ENCODE results near the gene LPIN1.
A peak's percentile ranks its signal among the peaks of the same experiment; 100 is the strongest.

LPIN1 gene

DNA sequence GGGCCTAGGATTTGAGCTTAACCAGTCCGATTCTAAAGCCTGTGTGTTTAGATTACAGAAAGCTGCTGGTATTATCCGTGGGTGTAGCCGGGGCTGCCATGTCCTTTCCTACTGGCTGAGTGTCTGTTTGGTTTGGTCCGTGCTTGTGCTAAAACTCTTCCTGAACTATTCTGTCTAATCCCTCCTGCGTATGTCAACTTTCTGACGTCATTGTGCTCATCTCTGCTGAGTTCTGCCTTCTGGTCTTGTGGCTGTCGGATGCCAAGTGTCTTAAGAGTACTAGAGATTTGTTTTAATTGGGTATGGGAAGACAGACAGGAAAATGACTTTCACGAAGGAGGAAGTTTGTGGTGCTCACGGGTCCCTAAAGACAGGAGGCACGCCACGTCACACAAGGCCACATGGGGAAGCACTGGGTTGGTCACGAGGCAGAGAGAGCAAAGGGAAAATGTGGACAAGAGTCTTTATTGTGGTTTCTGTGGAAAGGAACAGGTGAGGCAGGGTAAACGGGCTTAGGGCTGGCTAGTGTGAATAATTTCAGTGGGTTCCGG lies 44.6 kb upstream of the LPIN1 start:
- no peak overlapping the region for H3K4me3 ChIP-seq (ENCODE audit: low read length)
- TF ChIP-seq, protein P1, sequence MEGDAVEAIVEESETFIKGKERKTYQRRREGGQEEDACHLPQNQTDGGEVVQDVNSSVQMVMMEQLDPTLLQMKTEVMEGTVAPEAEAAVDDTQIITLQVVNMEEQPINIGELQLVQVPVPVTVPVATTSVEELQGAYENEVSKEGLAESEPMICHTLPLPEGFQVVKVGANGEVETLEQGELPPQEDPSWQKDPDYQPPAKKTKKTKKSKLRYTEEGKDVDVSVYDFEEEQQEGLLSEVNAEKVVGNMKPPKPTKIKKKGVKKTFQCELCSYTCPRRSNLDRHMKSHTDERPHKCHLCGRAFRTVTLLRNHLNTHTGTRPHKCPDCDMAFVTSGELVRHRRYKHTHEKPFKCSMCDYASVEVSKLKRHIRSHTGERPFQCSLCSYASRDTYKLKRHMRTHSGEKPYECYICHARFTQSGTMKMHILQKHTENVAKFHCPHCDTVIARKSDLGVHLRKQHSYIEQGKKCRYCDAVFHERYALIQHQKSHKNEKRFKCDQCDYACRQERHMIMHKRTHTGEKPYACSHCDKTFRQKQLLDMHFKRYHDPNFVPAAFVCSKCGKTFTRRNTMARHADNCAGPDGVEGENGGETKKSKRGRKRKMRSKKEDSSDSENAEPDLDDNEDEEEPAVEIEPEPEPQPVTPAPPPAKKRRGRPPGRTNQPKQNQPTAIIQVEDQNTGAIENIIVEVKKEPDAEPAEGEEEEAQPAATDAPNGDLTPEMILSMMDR (conservative IDR thresholded peaks at IDR 0.05; ENCODE audit: low read length) = no peak
- no peak for DNase-seq (ENCODE audit: low read depth)

DNA sequence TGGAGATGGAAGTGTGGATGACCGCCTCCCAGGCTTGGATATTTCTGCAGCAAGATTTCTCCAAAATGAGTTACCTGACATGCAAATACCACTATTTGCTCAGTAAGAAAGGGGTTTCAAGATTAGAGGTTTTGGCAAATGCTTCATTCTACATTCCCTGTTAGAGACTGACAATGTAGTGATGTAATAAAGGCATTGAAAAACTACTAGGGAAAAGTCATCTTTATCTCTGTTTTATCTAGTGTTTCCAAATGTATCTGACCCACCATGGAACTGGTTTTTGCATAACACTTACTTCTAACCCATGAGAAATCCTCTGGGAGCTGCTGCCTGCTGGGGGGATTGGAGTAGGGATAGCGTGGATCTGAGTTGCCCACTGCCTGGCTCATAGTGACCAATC lies 43.5 kb upstream of the LPIN1 start:
- H3K4me3 ChIP-seq (ENCODE audit: low read length) = no peak overlapping the region
- TF ChIP-seq, protein P1 (conservative IDR thresholded peaks at IDR 0.05; ENCODE audit: low read length) = no peak
- DNase-seq (ENCODE audit: low read depth) = no peak

DNA sequence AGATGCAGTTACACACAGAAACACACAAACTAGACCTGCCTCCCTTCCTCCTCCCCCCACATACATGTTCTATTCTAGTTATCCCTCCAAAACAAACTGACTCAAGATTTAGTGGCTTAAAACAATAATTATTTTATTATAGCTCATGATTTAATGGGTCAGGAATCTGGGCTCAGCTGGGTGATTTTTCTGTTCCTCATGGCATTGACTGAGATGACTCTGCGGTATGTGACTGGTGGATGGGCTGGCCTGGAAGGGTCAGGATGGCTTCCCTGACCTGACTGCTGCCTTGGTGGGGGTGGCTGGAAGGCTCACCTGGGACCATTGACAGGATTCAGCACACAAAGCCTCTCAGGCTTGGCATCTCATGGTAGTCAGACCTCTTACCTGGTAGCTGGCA lies 42.7 kb upstream of the LPIN1 start:
- TF ChIP-seq, protein P1 (conservative IDR thresholded peaks at IDR 0.05; ENCODE audit: low read length) = no peak
- H3K4me3 ChIP-seq (ENCODE audit: low read length) = no peak overlapping the region
- DNase-seq (ENCODE audit: low read depth) = peak; percentile 34

DNA sequence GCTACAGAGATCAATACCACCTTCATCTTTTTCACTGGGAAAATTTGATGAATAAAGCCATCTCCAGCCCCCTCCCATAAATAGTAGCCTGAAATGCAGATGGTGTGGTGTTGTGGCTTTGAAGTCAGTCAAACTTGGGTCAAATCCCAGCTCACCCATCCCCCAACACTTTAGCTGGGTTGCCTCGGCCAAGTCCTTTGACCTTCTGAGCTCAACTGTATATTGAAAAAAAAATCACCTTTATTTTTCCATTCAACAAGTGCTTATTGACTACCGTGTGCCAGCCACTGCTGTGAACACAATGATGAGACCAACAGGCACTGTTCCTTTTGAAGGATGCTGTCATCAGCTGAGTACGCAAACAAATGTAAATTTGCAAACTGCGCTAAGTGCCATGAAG lies 41.4 kb upstream of the LPIN1 start:
- TF ChIP-seq, protein P1 (conservative IDR thresholded peaks at IDR 0.05; ENCODE audit: low read length) = no peak
- H3K4me3 ChIP-seq (ENCODE audit: low read length) = no peak overlapping the region
- no peak for DNase-seq (ENCODE audit: low read depth)

DNA sequence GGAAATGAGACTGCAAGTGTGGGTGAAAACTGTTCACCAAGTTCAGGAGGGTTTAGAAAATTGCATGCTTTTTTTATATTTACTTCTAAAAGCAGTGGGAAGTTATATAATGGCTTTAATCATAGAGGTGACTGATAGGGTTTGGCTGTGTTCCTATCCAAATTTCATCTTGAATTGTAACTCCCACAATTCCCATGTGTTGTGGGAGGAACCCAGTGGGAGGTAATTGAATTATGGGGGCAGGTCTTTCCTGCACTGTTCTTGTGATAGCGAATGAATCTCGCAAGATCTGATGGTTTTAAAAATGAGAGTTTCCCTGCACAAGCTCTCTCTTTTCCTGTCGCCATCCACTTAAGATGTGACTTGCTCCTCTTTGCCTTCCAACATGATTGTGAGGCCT lies 40.7 kb upstream of the LPIN1 start:
- TF ChIP-seq, protein P1 (conservative IDR thresholded peaks at IDR 0.05; ENCODE audit: low read length) = no peak
- H3K4me3 ChIP-seq (ENCODE audit: low read length) = no peak overlapping the region

DNA sequence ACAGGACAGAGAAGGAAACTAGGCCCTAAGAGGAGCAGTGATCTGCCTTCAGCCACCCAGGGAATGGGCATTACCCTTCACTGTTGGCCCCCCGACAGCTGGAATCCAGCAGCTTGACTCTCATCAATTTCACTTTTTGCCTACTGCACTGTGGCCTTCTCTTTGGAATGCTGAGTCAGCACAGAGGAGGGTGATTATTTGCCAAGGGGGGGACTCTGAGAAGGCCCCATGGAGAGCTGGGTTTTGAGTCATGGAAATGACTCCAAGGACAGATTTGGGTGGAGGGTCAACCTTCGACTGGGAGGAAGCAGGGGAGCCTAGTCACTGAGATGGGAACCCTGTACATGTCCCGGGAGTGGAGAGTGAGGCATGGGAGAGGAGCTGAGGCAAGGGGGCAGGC lies 38.3 kb upstream of the LPIN1 start:
- DNase-seq (ENCODE audit: low read depth) = peak; percentile 11
- H3K4me3 ChIP-seq (ENCODE audit: low read length) = no peak overlapping the region
- TF ChIP-seq, protein P1 (conservative IDR thresholded peaks at IDR 0.05; ENCODE audit: low read length) = no peak

More for the DNA sequence above, 40.7 kb upstream of the LPIN1 start:
- DNase-seq (ENCODE audit: low read depth) = no peak

DNA sequence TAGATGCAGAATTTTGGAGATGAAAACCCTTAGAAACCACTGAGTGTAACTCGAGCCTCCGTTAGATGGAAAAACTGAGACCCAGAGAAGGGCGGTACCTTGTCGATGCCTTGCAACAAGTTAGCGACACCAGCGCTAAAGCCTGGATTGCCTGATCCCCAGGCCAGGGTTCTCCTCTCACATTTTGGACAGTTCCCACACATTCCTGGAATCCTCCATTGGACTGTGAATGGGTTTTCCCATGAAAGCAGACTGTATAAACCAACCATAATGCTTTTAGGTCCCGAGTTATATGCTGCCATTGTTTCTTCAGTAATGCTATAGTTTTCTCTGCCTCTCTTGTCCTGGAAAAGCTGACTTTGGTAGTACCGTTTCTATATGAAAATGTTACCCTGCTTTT lies 37.1 kb upstream of the LPIN1 start:
- TF ChIP-seq, protein P1 (conservative IDR thresholded peaks at IDR 0.05; ENCODE audit: low read length) = no peak
- no peak for DNase-seq (ENCODE audit: low read depth)
- no peak overlapping the region for H3K4me3 ChIP-seq (ENCODE audit: low read length)
